Left lung (tissue), 10 donors: ENCODE data around the gene EVI5L. TPM values are rescaled to one million over a fixed set of nuclear protein-coding genes. Genes with fewer than 3 reads are reported as not detected.

Experiments
- ATAC-seq: fragments of 200-7000 bp; cut with Tn5 transposase; one replicate; pipeline ENCODE4 v1.9.1; 2020; ENCODE audit warnings: moderate library complexity
- DNase-seq, 4 donors: peaks; one replicate each; pipeline ENCODE4 v3.0.0-alpha.2; 2013 to 2020
- H3K27ac ChIP-seq, 2 donors: fragments of 200-600 bp; sonication (generic) in 1 of 2; one replicate each; pipeline versions ENCODE4 v1.5.0 to v1.8.0; 2020 to 2021
- H3K27me3 ChIP-seq, 2 donors: fragments of 200-600 bp; sonication (generic) in 1 of 2; one replicate each; pipeline versions ENCODE4 v1.5.0 to v1.8.0; 2020 to 2021
- H3K36me3 ChIP-seq, 2 donors: fragments of 200-600 bp; sonication (generic) in 1 of 2; one replicate each; pipeline versions ENCODE4 v1.5.0 to v1.8.0; 2020 to 2021
- H3K4me1 ChIP-seq, 2 donors: fragments of 200-600 bp; one replicate each; pipeline ENCODE4 v1.8.0; 2021
- H3K4me3 ChIP-seq, 2 donors: fragments of 200-600 bp; sonication (generic) in 1 of 2; one replicate each; pipeline versions ENCODE4 v1.5.0 to v1.8.0; 2020 to 2021; ENCODE audit warnings: mild to moderate bottlenecking in 1 of 2
- H3K9me3 ChIP-seq, 2 donors: fragments of 200-600 bp; sonication (generic) in 1 of 2; one replicate each; pipeline versions ENCODE4 v1.5.0 to v1.8.0; 2020 to 2021
- CTCF ChIP-seq, 2 donors: fragments of 200-600 bp; sonication (generic) in 1 of 2; IDR thresholded peaks; one replicate each; pipeline versions ENCODE4 v1.5.0 to v1.8.0; 2021; ENCODE audit warnings: antibody characterized with exemption in 2 of 2
- intact Hi-C, 2 donors: fragments of 100-400 bp; cut with DNase I; formaldehyde crosslinking; loops; one replicate each; pipeline versions ENCODE4 v1.11.2 to v1.14.2; 2022
- polyA plus RNA-seq, 6 donors: library from polyadenylated mRNA; unstranded; fragments of 120-200 nt; gene quantifications; one replicate each; pipeline ENCODE4 v1.2.1, GENCODE V29; 2013; ENCODE audit not compliant: insufficient read length in 6 of 6
- total RNA-seq, 2 donors: library from RNA; stranded (reverse); fragmentation: NEBNext Ultra II Directional; extraction: Animal tissue kit (Norgen Biotek cat#: 25700); gene quantifications; one replicate each; pipeline ENCODE4 v1.2.1, GENCODE V29; 2021
- donor health status: DM: no; HTN: yes; CAD: no.
- donor health status: DM: no; HTN: no; CAD: no.

EVI5L gene
- total and polyA plus RNA-seq, 8 donors: 11.3 to 18.1 (median 14.8) TPM

GRCh38 chr19:7869453-7869909 lies 39.5 kb downstream of the EVI5L start:
- peak in 3 of 4 donors; percentile 32 to 87 (median 67) for DNase-seq
- intact Hi-C loops: no loop called here
- peaks cover 20 to 79% of the 10 kb centered on the region in 2 donors for H3K27me3 ChIP-seq
- peak in 1 of 2 donors; percentile 46 for TF ChIP-seq CTCF (IDR thresholded peaks at IDR 0.05)
- H3K9me3 ChIP-seq: no peaks in the 10 kb centered on the region
- H3K4me1 ChIP-seq: peaks cover 10 to 48% of the 10 kb centered on the region in 2 donors
- ATAC-seq: peak; percentile 60
- H3K4me3 ChIP-seq: peak overlapping the region; percentile 32 to 41
- peak overlapping the region in 1 of 2 donors; percentile 36 for H3K27ac ChIP-seq
- no peaks in the 10 kb centered on the region for H3K36me3 ChIP-seq

GRCh38 chr19:7869910-7870511 lies 40.0 kb downstream of the EVI5L start:
- intact Hi-C loops: no loop called here
- peaks cover 22 to 79% of the 10 kb centered on the region in 2 donors for H3K27me3 ChIP-seq
- no peaks in the 10 kb centered on the region for H3K9me3 ChIP-seq
- H3K36me3 ChIP-seq: no peaks in the 10 kb centered on the region
- ATAC-seq (no peak), DNase-seq (no peak)
- H3K27ac ChIP-seq: no peak overlapping the region
- H3K4me1 ChIP-seq: peaks cover 10 to 50% of the 10 kb centered on the region in 2 donors
- no peak for TF ChIP-seq CTCF (IDR thresholded peaks at IDR 0.05)
- peak overlapping the region in 1 of 2 donors; percentile 41 for H3K4me3 ChIP-seq

GRCh38 chr19:7870571-7871436 lies 40.8 kb downstream of the EVI5L start:
- intact Hi-C loops: no loop called here
- Histone ChIP-seq H3K9me3 (no peaks in the 10 kb centered on the region), H3K27ac (peak overlapping the region in 1 of 2 donors; percentile 44), H3K4me1 (peaks cover 10 to 50% of the 10 kb centered on the region in 2 donors), H3K36me3 (no peaks in the 10 kb centered on the region), H3K27me3 (peaks cover 27 to 79% of the 10 kb centered on the region in 2 donors), H3K4me3 (no peak overlapping the region)
- peak in 2 of 4 donors; percentile 42 to 64 for DNase-seq
- no peak for TF ChIP-seq CTCF (IDR thresholded peaks at IDR 0.05)
- ATAC-seq: no peak

GRCh38 chr19:7871437-7872305 lies 41.7 kb downstream of the EVI5L start:
- Histone ChIP-seq H3K4me3 (peak overlapping the region; percentile 9 to 15), H3K4me1 (peaks cover 10 to 50% of the 10 kb centered on the region in 2 donors), H3K9me3 (no peaks in the 10 kb centered on the region), H3K36me3 (no peaks in the 10 kb centered on the region), H3K27ac (peak overlapping the region; percentile 37 to 44), H3K27me3 (peaks cover 27 to 79% of the 10 kb centered on the region in 2 donors)
- no peak for TF ChIP-seq CTCF (IDR thresholded peaks at IDR 0.05)
- peak; percentile 63 for ATAC-seq
- peak in 3 of 4 donors; percentile 87 to 95 (median 93) for DNase-seq
- intact Hi-C loops: no loop called here
